DOHH2 (cell line): ENCODE measurements around the gene RASL12.

Experiments
- H3F3A ChIP-seq: fragments of 200-600 bp; sonication (generic), shearing (Covaris generic); 2 replicates; pipeline ENCODE4 v1.6.0; 2016; ENCODE audit warnings: antibody characterized with exemption, mild to moderate bottlenecking; ENCODE audit not compliant: control insufficient read depth, insufficient read depth
- H3K27ac ChIP-seq: fragments of 200-600 bp; sonication (generic); 2 replicates; pipeline ENCODE4 v1.5.1; 2014; ENCODE audit warnings: low read depth, mild to moderate bottlenecking, low read length, moderate library complexity
- H3K27me3 ChIP-seq: fragments of 200-600 bp; sonication (generic); 2 replicates; pipeline ENCODE4 v1.6.1; 2014; ENCODE audit warnings: mild to moderate bottlenecking, low read length, mixed read lengths; ENCODE audit not compliant: control insufficient read depth
- H3K36me3 ChIP-seq: fragments of 200-600 bp; sonication (generic); 2 replicates; pipeline ENCODE4 v1.6.1; 2014; ENCODE audit warnings: mild to moderate bottlenecking, low read length, moderate library complexity, mixed read lengths; ENCODE audit not compliant: control insufficient read depth
- H3K4me1 ChIP-seq: fragments of 200-600 bp; sonication (generic); 2 replicates; pipeline ENCODE4 v1.6.1; 2014; ENCODE audit warnings: mild to moderate bottlenecking, low read length, mixed read lengths; ENCODE audit not compliant: control insufficient read depth
- H3K4me2 ChIP-seq: fragments of 200-600 bp; sonication (generic); 2 replicates; pipeline ENCODE4 v1.6.0; 2014; ENCODE audit warnings: mild to moderate bottlenecking, low read length, moderate library complexity
- H3K4me3 ChIP-seq: fragments of 200-600 bp; sonication (generic); 2 replicates; pipeline ENCODE4 v1.5.1; 2014; ENCODE audit warnings: mild to moderate bottlenecking, low read length, mixed read lengths
- H3K79me2 ChIP-seq: fragments of 200-600 bp; sonication (generic); 2 replicates; pipeline ENCODE4 v1.6.1; 2014; ENCODE audit warnings: mild to moderate bottlenecking, low read length, mixed read lengths; ENCODE audit not compliant: control insufficient read depth
- H3K9me2 ChIP-seq: fragments of 200-600 bp; sonication (generic); replicated peaks from 2 replicates; pipeline ENCODE4 v1.6.1; 2014; ENCODE audit warnings: mild to moderate bottlenecking, low read length, mixed read lengths; ENCODE audit not compliant: control insufficient read depth
- H3K9me3 ChIP-seq: fragments of 200-600 bp; sonication (generic); 2 replicates; pipeline ENCODE4 v1.6.1; 2014; ENCODE audit warnings: antibody characterized with exemption, low read length, mixed read lengths; ENCODE audit not compliant: control insufficient read depth, insufficient read depth
- H4K20me1 ChIP-seq: fragments of 200-600 bp; sonication (generic); 2 replicates; pipeline ENCODE4 v1.6.0; 2014; ENCODE audit warnings: low read depth, mild to moderate bottlenecking, antibody characterized with exemption, low read length, moderate library complexity; ENCODE audit not compliant: control insufficient read depth, insufficient read depth
- EZH2phosphoT487 ChIP-seq: fragments of 200-600 bp; sonication (generic); IDR thresholded peaks from 2 replicates; pipeline ENCODE4 v1.6.1; 2017; ENCODE audit warnings: borderline replicate concordance, mild to moderate bottlenecking, antibody characterized with exemption, low read length, moderate library complexity, mixed read lengths
- TF ChIP-seq, protein P1 (sequence below): fragments of 200-600 bp; sonication (generic); IDR thresholded peaks from one replicate; pipeline ENCODE4 v1.5.1; 2014; ENCODE audit warnings: antibody characterized with exemption, mild to moderate bottlenecking, low read depth, low read length; ENCODE audit not compliant: poor library complexity, severe bottlenecking

Gene RASL12

DNA sequence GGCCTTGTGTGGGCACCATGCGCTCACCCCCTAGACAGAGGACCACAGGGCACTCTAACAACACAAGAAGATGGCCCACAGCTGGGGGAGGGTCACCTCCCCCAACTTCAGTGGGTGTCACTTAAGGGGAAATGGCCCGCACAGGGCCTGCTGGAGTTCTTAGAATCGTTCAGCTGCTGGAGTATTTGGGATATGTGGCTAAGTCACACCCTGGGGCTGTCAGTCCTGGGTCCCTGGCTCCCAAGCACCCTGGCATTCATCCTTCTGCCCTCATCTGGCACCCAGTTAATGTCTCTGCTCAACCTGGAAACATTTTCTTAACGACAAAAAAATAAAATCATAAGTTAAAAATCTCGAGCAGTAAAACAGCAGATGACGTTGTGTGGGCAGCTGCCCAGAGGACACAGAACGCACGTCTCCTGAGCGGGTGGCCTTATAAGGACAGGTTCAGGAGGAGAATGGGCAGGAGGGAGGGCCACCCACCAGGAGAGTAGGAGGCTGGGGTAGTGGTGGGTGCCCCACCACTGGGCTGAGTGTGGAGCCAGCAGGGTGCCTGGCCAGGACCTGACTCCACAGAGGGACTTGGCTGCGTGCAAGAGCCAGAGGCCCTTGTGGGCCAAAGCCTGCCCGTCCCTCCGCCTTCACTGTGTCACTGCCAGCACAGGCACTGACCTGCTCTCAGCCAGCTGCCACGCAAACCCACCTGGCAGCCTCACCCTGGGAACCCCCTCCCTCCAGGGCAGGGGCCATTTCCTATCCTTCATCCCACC is 20.3 kb upstream of the RASL12 start:
- Histone ChIP-seq H3K27me3 (peaks cover 28% of the 10 kb centered on the region), H3K36me3 (no peaks in the 10 kb centered on the region), H3K27ac (no peak overlapping the region), H3K79me2 (no peaks in the 10 kb centered on the region), H3F3A (no peaks in the 10 kb centered on the region), H3K9me3 (no peaks in the 10 kb centered on the region), H3K4me2 (no peak overlapping the region), H4K20me1 (no peaks in the 10 kb centered on the region), H3K9me2 (no peaks in the 10 kb centered on the region), H3K4me1 (no peaks in the 10 kb centered on the region), H3K4me3 (no peak overlapping the region)
- TF ChIP-seq, protein P1, sequence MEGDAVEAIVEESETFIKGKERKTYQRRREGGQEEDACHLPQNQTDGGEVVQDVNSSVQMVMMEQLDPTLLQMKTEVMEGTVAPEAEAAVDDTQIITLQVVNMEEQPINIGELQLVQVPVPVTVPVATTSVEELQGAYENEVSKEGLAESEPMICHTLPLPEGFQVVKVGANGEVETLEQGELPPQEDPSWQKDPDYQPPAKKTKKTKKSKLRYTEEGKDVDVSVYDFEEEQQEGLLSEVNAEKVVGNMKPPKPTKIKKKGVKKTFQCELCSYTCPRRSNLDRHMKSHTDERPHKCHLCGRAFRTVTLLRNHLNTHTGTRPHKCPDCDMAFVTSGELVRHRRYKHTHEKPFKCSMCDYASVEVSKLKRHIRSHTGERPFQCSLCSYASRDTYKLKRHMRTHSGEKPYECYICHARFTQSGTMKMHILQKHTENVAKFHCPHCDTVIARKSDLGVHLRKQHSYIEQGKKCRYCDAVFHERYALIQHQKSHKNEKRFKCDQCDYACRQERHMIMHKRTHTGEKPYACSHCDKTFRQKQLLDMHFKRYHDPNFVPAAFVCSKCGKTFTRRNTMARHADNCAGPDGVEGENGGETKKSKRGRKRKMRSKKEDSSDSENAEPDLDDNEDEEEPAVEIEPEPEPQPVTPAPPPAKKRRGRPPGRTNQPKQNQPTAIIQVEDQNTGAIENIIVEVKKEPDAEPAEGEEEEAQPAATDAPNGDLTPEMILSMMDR: no peak
- TF ChIP-seq EZH2phosphoT487: no peak

DNA sequence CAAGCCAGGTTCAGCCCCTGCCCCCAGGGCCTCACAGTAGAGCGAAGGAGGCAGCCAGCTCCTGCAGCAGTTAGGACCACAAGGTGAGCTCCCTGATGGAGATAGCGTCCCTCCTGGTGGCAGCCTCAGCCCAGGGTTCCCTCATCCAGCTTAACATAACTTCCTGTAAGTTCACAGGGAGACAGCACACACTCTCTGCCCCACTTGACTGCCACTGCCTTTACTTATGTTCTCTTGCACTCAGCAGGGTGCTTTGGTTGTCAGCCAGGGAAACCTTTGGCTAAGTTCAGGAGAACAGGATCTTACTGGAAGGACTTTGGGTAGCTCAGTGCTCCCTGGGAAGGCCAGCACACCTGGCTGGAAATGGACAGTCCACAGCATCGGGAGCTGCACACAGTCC is 19.6 kb upstream of the RASL12 start:
- peaks cover 34% of the 10 kb centered on the region for H3K27me3 ChIP-seq
- no peak for TF ChIP-seq EZH2phosphoT487
- TF ChIP-seq, protein P1: no peak
- no peaks in the 10 kb centered on the region for H3K36me3 ChIP-seq
- no peaks in the 10 kb centered on the region for H3K9me3 ChIP-seq
- no peak overlapping the region for H3K4me3 ChIP-seq
- no peaks in the 10 kb centered on the region for H3F3A ChIP-seq
- no peaks in the 10 kb centered on the region for H3K4me1 ChIP-seq
- no peak overlapping the region for H3K27ac ChIP-seq
- no peaks in the 10 kb centered on the region for H3K9me2 ChIP-seq
- H4K20me1 ChIP-seq: no peaks in the 10 kb centered on the region
- no peak overlapping the region for H3K4me2 ChIP-seq
- no peaks in the 10 kb centered on the region for H3K79me2 ChIP-seq

- Histone ChIP-seq H3K27me3 (peaks cover 41% of the 10 kb centered on the region), H3K9me3 (no peaks in the 10 kb centered on the region), H3K4me2 (no peak overlapping the region), H3K36me3 (no peaks in the 10 kb centered on the region), H3K27ac (no peak overlapping the region), H3F3A (no peaks in the 10 kb centered on the region), H3K4me3 (no peak overlapping the region), H3K9me2 (no peaks in the 10 kb centered on the region), H3K4me1 (no peaks in the 10 kb centered on the region), H4K20me1 (no peaks in the 10 kb centered on the region), H3K79me2 (no peaks in the 10 kb centered on the region)
- TF ChIP-seq, protein P1: peak; percentile 47
- TF ChIP-seq EZH2phosphoT487: no peak
Measured at GRCh38 chr15:65086680-65087111, 18.9 kb upstream of the RASL12 start.
